GM13976 (cell line): Measurements from ENCODE around the gene NRTN.

ENCODE experiments used
- DNase-seq: peaks from one replicate; pipeline ENCODE4 v3.0.0; 2012; ENCODE audit warnings: low spot score
- in situ Hi-C: fragments of 300-500 bp; cut with MboI; formaldehyde crosslinking; loops from one replicate; pipeline ENCODE4 v1.12.0; 2022; ENCODE audit warnings: low sequenced_read_pairs, mixed read lengths, inconsistent platforms; ENCODE audit not compliant: unreplicated experiment
- TF ChIP-seq, protein P1 (sequence below): IDR thresholded peaks from 2 replicates; pipeline ENCODE4 v1.5.1; 2012; ENCODE audit warnings: borderline replicate concordance, mild to moderate bottlenecking; ENCODE audit not compliant: insufficient read depth; ENCODE audit errors: extremely low read depth, missing control alignments, control extremely low read depth

NRTN gene

DNA sequence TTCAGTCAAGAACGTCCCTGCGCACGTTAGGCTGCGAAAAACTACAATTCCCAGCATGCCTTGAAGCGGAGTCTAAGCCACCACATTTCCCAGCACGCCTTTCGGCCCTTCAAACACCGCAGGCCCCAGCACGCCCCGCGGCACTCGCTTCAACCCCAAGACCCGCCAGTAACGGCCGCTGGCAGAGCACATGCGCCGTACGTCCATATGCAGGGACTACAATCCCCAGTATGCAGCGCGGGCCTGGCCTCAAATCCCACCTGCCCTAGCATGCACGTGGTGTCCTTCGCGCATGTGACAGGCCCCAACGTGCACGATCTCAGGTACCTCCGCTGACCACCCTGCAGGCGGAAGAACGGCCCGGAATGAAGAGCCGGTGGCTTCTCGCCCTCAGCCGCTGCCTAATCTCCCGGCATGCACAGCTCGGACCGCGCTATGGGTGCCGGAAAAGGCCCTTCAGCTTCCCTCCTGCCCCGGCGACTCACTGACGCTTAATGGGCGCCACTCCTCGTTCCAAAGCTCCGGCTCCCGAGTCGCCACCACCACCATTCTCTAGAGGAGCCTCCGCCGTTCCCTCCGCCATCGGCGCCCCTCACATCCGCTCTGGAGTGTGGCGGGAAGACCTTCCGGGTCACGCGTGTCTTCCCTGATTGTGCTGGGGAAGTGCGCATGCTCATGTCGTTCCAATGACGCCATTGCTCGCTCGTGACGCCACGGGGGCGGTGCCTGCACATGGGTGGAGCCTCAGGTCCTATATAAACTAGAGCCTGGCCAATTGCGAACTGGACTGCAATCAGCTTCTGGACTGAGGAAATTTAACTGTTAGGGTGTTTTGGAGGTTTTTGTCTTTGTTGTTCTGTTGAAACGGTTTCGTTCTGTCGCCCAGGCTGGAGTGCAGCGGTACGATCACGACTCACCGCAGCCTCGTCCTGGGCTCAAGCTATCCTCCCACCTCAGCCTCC lies 14.0 kb upstream of the NRTN start, which contains the start of gene DUS3L:
TSS of gene DUS3L (minus strand) at position 605 of the 962 bp plus-strand sequence. CDS start at position 583, 22 bp downstream.
- peak; percentile 99 for DNase-seq
- in situ Hi-C loops, result no loop called here
- TF ChIP-seq, protein P1, sequence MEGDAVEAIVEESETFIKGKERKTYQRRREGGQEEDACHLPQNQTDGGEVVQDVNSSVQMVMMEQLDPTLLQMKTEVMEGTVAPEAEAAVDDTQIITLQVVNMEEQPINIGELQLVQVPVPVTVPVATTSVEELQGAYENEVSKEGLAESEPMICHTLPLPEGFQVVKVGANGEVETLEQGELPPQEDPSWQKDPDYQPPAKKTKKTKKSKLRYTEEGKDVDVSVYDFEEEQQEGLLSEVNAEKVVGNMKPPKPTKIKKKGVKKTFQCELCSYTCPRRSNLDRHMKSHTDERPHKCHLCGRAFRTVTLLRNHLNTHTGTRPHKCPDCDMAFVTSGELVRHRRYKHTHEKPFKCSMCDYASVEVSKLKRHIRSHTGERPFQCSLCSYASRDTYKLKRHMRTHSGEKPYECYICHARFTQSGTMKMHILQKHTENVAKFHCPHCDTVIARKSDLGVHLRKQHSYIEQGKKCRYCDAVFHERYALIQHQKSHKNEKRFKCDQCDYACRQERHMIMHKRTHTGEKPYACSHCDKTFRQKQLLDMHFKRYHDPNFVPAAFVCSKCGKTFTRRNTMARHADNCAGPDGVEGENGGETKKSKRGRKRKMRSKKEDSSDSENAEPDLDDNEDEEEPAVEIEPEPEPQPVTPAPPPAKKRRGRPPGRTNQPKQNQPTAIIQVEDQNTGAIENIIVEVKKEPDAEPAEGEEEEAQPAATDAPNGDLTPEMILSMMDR, result no peak

- DNase-seq, result no peak
- in situ Hi-C loops, result no loop called here
- TF ChIP-seq, protein P1, result no peak
Observed at GRCh38 chr19:5792224-5792623, 12.6 kb upstream of the NRTN start.

DNA sequence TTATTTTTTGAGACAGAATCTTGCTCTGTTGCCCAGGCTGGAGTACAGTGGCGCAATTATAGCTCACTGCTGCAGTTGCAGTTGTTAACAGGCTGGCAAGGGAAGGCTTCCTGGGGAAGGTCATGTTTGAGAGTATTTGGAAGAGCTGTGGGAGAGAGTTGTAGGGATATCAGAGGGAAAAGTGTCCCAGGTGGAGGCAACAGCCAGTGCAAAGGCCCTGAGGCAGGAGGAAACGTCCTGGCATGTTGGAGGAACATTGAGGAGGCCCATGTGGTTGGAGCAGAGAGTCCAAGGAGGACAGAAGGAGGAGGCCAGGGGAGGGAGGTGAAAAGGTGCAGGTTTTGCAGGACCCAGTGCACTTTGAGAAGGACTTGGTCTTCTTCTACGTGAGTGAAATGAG lies 11.7 kb upstream of the NRTN start:
- no peak for DNase-seq
- in situ Hi-C loops, result no loop called here
- TF ChIP-seq, protein P1, result no peak

- DNase-seq, result no peak
- TF ChIP-seq, protein P1, result no peak
- in situ Hi-C loops, result no loop called here
Observed at GRCh38 chr19:5795382-5795919, 9.4 kb upstream of the NRTN start.

- DNase-seq, result no peak
- TF ChIP-seq, protein P1, result no peak
- in situ Hi-C loops, result no loop called here
Observed at GRCh38 chr19:5798244-5798643, 6.6 kb upstream of the NRTN start.

DNA sequence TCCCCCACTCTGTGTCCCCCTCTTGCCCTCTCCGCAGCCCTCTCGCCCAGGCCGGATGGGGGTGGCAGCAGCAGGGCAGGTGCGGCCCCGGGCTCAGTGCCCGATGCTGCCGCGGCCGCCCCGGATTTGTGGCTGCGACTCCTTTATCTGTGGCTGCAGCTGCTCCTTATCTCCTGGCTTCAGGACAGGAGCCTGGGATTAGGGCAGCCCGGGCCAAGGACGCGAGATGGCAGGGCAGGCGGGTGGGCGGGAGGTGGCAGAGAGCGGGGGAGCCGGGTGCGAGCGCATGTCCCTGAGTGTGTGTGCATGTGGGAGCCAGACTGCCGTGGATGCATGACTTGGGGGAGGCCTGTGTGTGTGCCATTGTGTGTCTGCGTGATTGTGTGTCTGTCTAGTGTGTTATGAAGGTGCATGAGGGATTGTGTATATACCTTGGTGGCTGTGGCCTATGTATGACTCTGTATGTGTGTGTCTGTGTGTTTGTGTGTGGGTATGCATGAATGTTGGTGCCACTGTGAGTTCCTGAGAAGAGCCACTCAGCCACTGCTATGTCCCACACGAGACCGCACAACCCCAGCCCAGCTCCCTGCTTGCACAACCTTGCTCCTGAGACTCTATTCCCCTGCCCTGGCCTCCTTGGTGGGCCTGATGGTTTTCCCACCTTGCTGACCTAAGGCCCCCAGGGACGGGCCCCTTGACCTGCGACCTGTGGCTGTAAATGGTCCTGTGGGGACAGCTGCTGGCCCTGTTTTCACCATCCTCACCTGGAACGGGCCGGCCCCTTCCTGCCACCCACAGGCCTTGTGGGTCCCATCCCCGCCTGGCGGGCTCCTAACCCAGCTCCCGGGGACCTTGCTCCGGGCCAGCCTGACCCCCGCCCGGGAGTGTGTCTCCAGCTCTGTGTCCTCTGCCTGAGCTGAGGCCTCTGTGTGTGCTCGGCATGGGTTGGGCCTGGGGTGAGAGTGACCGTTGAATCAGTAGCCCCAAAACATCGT lies 5.3 kb upstream of the NRTN start:
- in situ Hi-C loops, result loop anchor here (10.0 kb wide), 1 partner anchor 225 kb away; no protein-coding TSS in a partner anchor
- DNase-seq, result no peak
- TF ChIP-seq, protein P1, result no peak
